Upper lobe of right lung (tissue), 1 donor: ENCODE data around the gene C11orf52. TPM values are rescaled to one million over a fixed set of nuclear protein-coding genes. Genes with fewer than 3 reads are reported as not detected.

Experiments used
- ATAC-seq: fragments of 200-7000 bp; cut with Tn5 transposase; one replicate; pipeline ENCODE4 v1.9.1; 2020; ENCODE audit warnings: mild to moderate bottlenecking, moderate library complexity
- DNase-seq: peaks from one replicate; pipeline ENCODE4 v3.0.0-alpha.2; 2020
- H3K27ac ChIP-seq: fragments of 200-600 bp; one replicate; pipeline ENCODE4 v1.8.0; 2022
- H3K27me3 ChIP-seq: fragments of 200-600 bp; one replicate; pipeline ENCODE4 v1.8.0; 2022; ENCODE audit warnings: mild to moderate bottlenecking
- H3K36me3 ChIP-seq: fragments of 200-600 bp; one replicate; pipeline ENCODE4 v1.8.0; 2022
- H3K4me1 ChIP-seq: fragments of 200-600 bp; one replicate; pipeline ENCODE4 v1.8.0; 2022
- H3K4me3 ChIP-seq: fragments of 200-600 bp; one replicate; pipeline ENCODE4 v1.8.0; 2022; ENCODE audit warnings: mild to moderate bottlenecking
- H3K9me3 ChIP-seq: fragments of 200-600 bp; one replicate; pipeline ENCODE4 v1.8.0; 2022
- CTCF ChIP-seq: fragments of 200-600 bp; IDR thresholded peaks from one replicate; pipeline ENCODE4 v1.8.0; 2022; ENCODE audit warnings: antibody characterized with exemption
- intact Hi-C: fragments of 100-400 bp; cut with DNase I; formaldehyde crosslinking; loops from one replicate; pipeline ENCODE4 v1.11.0; 2022
- total RNA-seq: library from RNA; stranded (reverse); fragmentation: NEBNext Ultra II Directional; extraction: Animal tissue kit (Norgen Biotek cat#: 25700); gene quantifications from one replicate; pipeline ENCODE4 v1.2.1, GENCODE V29; 2021
- donor health status: DM: no; HTN: yes; CAD: no; lungs with severe emphysema.

The C11orf52 gene
- total RNA-seq, 1 donor from 2014 or later = 9.8 TPM

GRCh38 chr11:111886844-111887243 is 31.9 kb upstream of the C11orf52 start:
- DNase-seq (no peak), ATAC-seq (no peak)
- Histone ChIP-seq H3K4me1 (no peaks in the 10 kb centered on the region), H3K36me3 (no peaks in the 10 kb centered on the region), H3K27ac (no peak overlapping the region), H3K9me3 (no peaks in the 10 kb centered on the region), H3K27me3 (no peaks in the 10 kb centered on the region), H3K4me3 (no peak overlapping the region)
- intact Hi-C loops = no loop called here
- no peak for TF ChIP-seq CTCF

GRCh38 chr11:111905411-111905810 is 13.3 kb upstream of the C11orf52 start:
- Histone ChIP-seq H3K27ac (no peak overlapping the region), H3K27me3 (no peaks in the 10 kb centered on the region), H3K4me1 (no peaks in the 10 kb centered on the region), H3K36me3 (no peaks in the 10 kb centered on the region), H3K9me3 (no peaks in the 10 kb centered on the region), H3K4me3 (no peak overlapping the region)
- DNase-seq (no peak), ATAC-seq (no peak)
- intact Hi-C loops = no loop called here
- TF ChIP-seq CTCF = no peak

GRCh38 chr11:111906680-111907079 is 12.0 kb upstream of the C11orf52 start:
- no peak for TF ChIP-seq CTCF
- Histone ChIP-seq H3K27ac (no peak overlapping the region), H3K4me3 (no peak overlapping the region)

GRCh38 chr11:111908639-111909305 is 9.9 kb upstream of the C11orf52 start:
- Histone ChIP-seq H3K9me3 (no peaks in the 10 kb centered on the region), H3K36me3 (no peaks in the 10 kb centered on the region), H3K27ac (no peak overlapping the region), H3K4me3 (no peak overlapping the region), H3K27me3 (peaks cover 6% of the 10 kb centered on the region), H3K4me1 (no peaks in the 10 kb centered on the region)
- no peak for ATAC-seq
- TF ChIP-seq CTCF = no peak
- intact Hi-C loops = no loop called here
- DNase-seq = no peak

More at GRCh38 chr11:111906680-111907079, 12.0 kb upstream of the C11orf52 start:
- ATAC-seq (no peak), DNase-seq (no peak)
- H3K9me3 ChIP-seq = no peaks in the 10 kb centered on the region
- no peaks in the 10 kb centered on the region for H3K4me1 ChIP-seq
- no peaks in the 10 kb centered on the region for H3K27me3 ChIP-seq
- no peaks in the 10 kb centered on the region for H3K36me3 ChIP-seq
- intact Hi-C loops = no loop called here

- no peak for DNase-seq
- intact Hi-C loops = no loop called here
- TF ChIP-seq CTCF = no peak
- no peak overlapping the region for H3K27ac ChIP-seq
- peaks cover 6% of the 10 kb centered on the region for H3K27me3 ChIP-seq
- peak overlapping the region; percentile 51 for H3K4me3 ChIP-seq
- H3K9me3 ChIP-seq = no peaks in the 10 kb centered on the region
- no peaks in the 10 kb centered on the region for H3K4me1 ChIP-seq
- ATAC-seq = no peak
- no peaks in the 10 kb centered on the region for H3K36me3 ChIP-seq
Measured at GRCh38 chr11:111909378-111909777, 9.3 kb upstream of the C11orf52 start.
